H1 (cell line): ENCODE measurements around the gene CRP.

Experiments used
- CEBPB ChIP-seq: IDR thresholded peaks from 2 replicates; pipeline ENCODE4 v1.6.1; 2012; ENCODE audit warnings: low read depth, low read length
- EZH2 ChIP-seq: fragments of 200-600 bp; sonication (generic); IDR thresholded peaks from 2 replicates; pipeline ENCODE4 v1.7.1; 2012; ENCODE audit warnings: low read depth, mild to moderate bottlenecking, moderate library complexity, low read length, inconsistent platforms; ENCODE audit not compliant: severe bottlenecking
- TF ChIP-seq, protein P1 (sequence below), 3 experiments: IDR thresholded peaks; 1 replicate in 2 of 3; 2 replicates in 1 of 3; pipeline versions ENCODE4 v1.5.1 to v1.6.1; 2011; ENCODE audit warnings: low read length in 3 of 3, mild to moderate bottlenecking in 3 of 3, inconsistent platforms in 2 of 3, low read depth in 1 of 3, moderate library complexity in 1 of 3; ENCODE audit not compliant: insufficient read depth in 1 of 3; ENCODE audit errors: control extremely low read depth in 1 of 3

- TF ChIP-seq, protein P1, sequence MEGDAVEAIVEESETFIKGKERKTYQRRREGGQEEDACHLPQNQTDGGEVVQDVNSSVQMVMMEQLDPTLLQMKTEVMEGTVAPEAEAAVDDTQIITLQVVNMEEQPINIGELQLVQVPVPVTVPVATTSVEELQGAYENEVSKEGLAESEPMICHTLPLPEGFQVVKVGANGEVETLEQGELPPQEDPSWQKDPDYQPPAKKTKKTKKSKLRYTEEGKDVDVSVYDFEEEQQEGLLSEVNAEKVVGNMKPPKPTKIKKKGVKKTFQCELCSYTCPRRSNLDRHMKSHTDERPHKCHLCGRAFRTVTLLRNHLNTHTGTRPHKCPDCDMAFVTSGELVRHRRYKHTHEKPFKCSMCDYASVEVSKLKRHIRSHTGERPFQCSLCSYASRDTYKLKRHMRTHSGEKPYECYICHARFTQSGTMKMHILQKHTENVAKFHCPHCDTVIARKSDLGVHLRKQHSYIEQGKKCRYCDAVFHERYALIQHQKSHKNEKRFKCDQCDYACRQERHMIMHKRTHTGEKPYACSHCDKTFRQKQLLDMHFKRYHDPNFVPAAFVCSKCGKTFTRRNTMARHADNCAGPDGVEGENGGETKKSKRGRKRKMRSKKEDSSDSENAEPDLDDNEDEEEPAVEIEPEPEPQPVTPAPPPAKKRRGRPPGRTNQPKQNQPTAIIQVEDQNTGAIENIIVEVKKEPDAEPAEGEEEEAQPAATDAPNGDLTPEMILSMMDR (IDR thresholded peaks at IDR 0.05; ENCODE audit: control extremely low read depth in 1 of 3, insufficient read depth in 1 of 3, low read depth in 1 of 3, low read length in 3 of 3) = no peak
- TF ChIP-seq EZH2 (no peak), CEBPB (no peak)
Observed at GRCh38 chr1:159678939-159679338, 35.5 kb downstream of the CRP start.
